Activated CD8-positive, alpha-beta T cell treated with anti-CD3 and anti-CD28 coated beads for 36 hours (primary cell): ENCODE measurements around the gene HSPA1B. TPM values are rescaled to one million over a fixed set of nuclear protein-coding genes. Genes with fewer than 3 reads are reported as not detected.
A peak's percentile ranks its signal among the peaks of the same experiment; 100 is the strongest.

ENCODE experiments used
- ATAC-seq: fragments of 200-7000 bp; cut with Tn5 transposase; one replicate; pipeline ENCODE4 v1.10.0; 2021; ENCODE audit warnings: mild to moderate bottlenecking, moderate library complexity
- CTCF ChIA-PET: fragments of 350-600 bp; sonication (Branson Sonifier 250); formaldehyde crosslinking; loops from one replicate; lab custom pipeline; 2021; ENCODE audit warnings: antibody characterized with exemption; lab: Charles Lee
- POLR2A ChIA-PET: fragments of 350-600 bp; sonication (Branson Sonifier 250); formaldehyde crosslinking; loops from one replicate; lab custom pipeline; 2021; ENCODE audit warnings: antibody characterized with exemption; lab: Charles Lee
- DNase-seq: peaks from one replicate; pipeline ENCODE4 v3.0.0-alpha.2; 2020
- H3K27ac Mint-ChIP-seq: one replicate; pipeline ENCODE4 v1.8.0; 2021; ENCODE audit warnings: mild to moderate bottlenecking, mixed read lengths
- H3K27me3 Mint-ChIP-seq: one replicate; pipeline ENCODE4 v1.8.0; 2021; ENCODE audit warnings: mixed read lengths
- H3K36me3 Mint-ChIP-seq: one replicate; pipeline ENCODE4 v1.8.0; 2021; ENCODE audit warnings: low read depth, mixed read lengths
- H3K4me1 Mint-ChIP-seq: one replicate; pipeline ENCODE4 v1.8.0; 2021; ENCODE audit warnings: low read depth, mixed read lengths
- H3K4me3 Mint-ChIP-seq: one replicate; pipeline ENCODE4 v1.8.0; 2021; ENCODE audit warnings: mild to moderate bottlenecking, moderate library complexity, mixed read lengths
- H3K9me3 Mint-ChIP-seq: one replicate; pipeline ENCODE4 v1.8.0; 2021; ENCODE audit warnings: mixed read lengths
- CTCF ChIP-seq: fragments of 200-600 bp; IDR thresholded peaks from one replicate; pipeline ENCODE4 v1.8.0; 2022; ENCODE audit warnings: antibody characterized with exemption, mild to moderate bottlenecking
- intact Hi-C: fragments of 100-400 bp; cut with micrococcal nuclease; formaldehyde crosslinking; loops from one replicate; pipeline ENCODE4 v1.10.0; 2022
- total RNA-seq, 2 experiments: library from RNA; stranded (reverse); gene quantifications; one replicate each; pipeline ENCODE4 v1.2.3, GENCODE V29; 2021

The HSPA1B gene
- total RNA-seq, 2 experiments from 2014 or later: 50.4 to 50.8 TPM

- Mint-ChIP-seq H3K4me1 (peaks cover 43% of the 10 kb centered on the region), H3K4me3 (peak overlapping the region; percentile 92), H3K27ac (peak overlapping the region; percentile 93), H3K36me3 (peaks cover 47% of the 10 kb centered on the region), H3K9me3 (no peaks in the 10 kb centered on the region), H3K27me3 (no peaks in the 10 kb centered on the region)
- DNase-seq (no peak), ATAC-seq (no peak)
- TF ChIP-seq CTCF: no peak
- intact Hi-C loops: no loop called here
- POLR2A ChIA-PET: interaction anchor here (0.7 to 3.7 kb wide), 11 partner anchors 9 to 70 kb away, joined by 3 to 24 read pairs (median 4); partner anchors contain the start of genes CLIC1, HSPA1B, LSM2 and MSH5
- CTCF ChIA-PET: interaction anchor here (1.0 to 2.2 kb wide), 5 partner anchors 8 to 65 kb away, joined by 4 to 11 read pairs (median 8); partner anchors contain the start of genes DDAH2 and LSM2
Measured at GRCh38 chr6:31794294-31794865, 33.2 kb upstream of the HSPA1B start.

DNA sequence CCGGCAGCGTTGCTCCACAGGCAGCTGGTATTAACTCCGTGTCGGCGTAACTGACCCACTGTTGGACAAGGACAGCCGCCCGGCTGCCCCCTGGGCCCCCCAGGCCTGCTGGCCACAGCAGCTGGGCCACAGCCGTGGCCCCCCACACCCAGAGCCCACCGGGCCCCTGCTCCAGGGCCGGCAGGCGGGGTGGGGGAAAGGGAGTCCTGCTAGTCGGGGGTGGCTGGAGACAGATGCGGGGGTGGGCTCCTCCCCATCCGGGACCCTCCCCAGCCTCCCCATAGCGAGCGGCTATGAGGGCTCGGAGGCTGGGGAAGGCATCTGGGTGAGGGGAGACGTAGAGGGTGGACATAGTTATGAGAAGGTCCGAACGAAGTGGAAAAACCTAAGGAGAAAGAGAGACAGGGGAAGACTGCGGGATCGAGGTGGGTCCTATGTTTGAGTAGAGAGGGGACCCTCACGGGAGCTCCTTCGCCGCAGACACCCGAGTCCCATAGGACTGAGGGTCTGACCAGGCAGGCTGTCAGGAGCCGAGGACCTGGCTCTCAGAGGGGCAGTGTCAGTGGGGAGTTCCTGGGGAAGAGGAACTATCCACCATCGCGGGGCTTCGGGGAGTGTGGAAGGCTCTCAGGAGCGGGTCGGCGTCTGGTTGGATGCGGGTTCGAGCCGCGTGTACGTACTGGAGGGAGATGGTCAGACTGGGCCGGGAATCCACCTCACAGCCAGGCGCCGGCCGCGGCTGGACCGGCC is 32.5 kb upstream of the HSPA1B start:
- peaks cover 42% of the 10 kb centered on the region for H3K4me1 Mint-ChIP-seq
- peak overlapping the region; percentile 97 for H3K27ac Mint-ChIP-seq
- peak overlapping the region; percentile 92 for H3K4me3 Mint-ChIP-seq
- peaks cover 44% of the 10 kb centered on the region for H3K36me3 Mint-ChIP-seq
- H3K9me3 Mint-ChIP-seq: no peaks in the 10 kb centered on the region
- H3K27me3 Mint-ChIP-seq: no peaks in the 10 kb centered on the region
- intact Hi-C loops: no loop called here
- TF ChIP-seq CTCF: no peak
- ChIA-PET POLR2A (interaction anchor here (0.7 to 3.7 kb wide), 12 partner anchors 10 to 70 kb away, joined by 3 to 24 read pairs (median 4); partner anchors contain the start of genes CLIC1, HSPA1B, LSM2 and MSH5), CTCF (interaction anchor here (1.0 to 3.1 kb wide), 9 partner anchors 9 to 92 kb away, joined by 3 to 28 read pairs (median 6); partner anchors contain the start of genes ABHD16A, DDAH2, LSM2 and LY6G6F)
- peak; percentile 24 for ATAC-seq
- no peak for DNase-seq

DNA sequence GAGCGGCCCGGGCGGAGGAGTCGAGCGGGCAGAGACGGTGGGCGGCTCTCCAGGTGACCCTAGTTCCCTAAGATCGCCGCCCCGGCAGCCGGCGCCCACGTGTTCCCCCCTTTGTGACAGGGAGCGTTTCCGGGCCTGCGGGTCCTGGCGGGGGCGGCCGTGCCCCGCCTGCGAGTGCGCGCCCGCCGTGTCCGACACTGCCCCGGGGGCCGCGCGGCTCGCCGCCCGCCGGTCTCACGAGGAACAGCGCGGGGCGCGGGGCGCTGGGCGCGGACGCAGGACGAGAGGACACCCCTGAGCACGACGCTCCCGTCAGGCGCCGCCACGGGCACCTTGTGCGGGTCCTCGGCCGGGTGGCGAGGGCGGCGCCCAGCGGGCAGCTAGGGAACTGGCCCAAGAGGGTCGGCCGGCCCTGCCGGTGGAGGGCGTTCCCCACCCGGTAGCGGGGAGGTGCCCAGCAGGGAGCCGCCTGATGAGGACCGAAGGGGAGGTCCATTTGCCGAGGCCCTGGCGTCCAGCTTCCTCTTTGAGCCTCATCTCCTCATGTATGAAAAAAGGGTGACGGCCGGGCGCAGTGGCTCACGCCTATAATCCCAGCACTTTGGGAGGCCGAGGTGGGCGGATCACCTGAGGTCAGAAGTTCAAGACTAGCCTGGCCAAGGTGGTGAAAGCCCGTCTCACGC is 31.8 kb upstream of the HSPA1B start, which contains the start of gene VARS1:
Gene VARS1 (minus strand): TSS at position 137 of the 683 bp plus-strand sequence. CDS start 535 bp downstream, outside the sequence.
- intact Hi-C loops: no loop called here
- no peaks in the 10 kb centered on the region for H3K27me3 Mint-ChIP-seq
- DNase-seq (peak; percentile 86), ATAC-seq (peak; percentile 92)
- ChIA-PET CTCF (interaction anchor here (0.9 to 3.1 kb wide), 14 partner anchors 10 to 93 kb away, joined by 3 to 28 read pairs (median 5); partner anchors contain the start of genes ABHD16A, DDAH2, HSPA1A and HSPA1L), POLR2A (interaction anchor here (0.7 to 3.7 kb wide), 13 partner anchors 10 to 208 kb away, joined by 3 to 24 read pairs (median 5); partner anchors contain the start of genes CLIC1, CSNK2B, GPANK1 and HSPA1B)
- H3K36me3 Mint-ChIP-seq: peaks cover 41% of the 10 kb centered on the region
- no peaks in the 10 kb centered on the region for H3K9me3 Mint-ChIP-seq
- TF ChIP-seq CTCF: peak; percentile 78
- H3K4me3 Mint-ChIP-seq: peak within 1 kb of the TSS; percentile 92
- H3K27ac Mint-ChIP-seq: peak within 1 kb of the TSS; percentile 97
- peaks cover 39% of the 10 kb centered on the region for H3K4me1 Mint-ChIP-seq

DNA sequence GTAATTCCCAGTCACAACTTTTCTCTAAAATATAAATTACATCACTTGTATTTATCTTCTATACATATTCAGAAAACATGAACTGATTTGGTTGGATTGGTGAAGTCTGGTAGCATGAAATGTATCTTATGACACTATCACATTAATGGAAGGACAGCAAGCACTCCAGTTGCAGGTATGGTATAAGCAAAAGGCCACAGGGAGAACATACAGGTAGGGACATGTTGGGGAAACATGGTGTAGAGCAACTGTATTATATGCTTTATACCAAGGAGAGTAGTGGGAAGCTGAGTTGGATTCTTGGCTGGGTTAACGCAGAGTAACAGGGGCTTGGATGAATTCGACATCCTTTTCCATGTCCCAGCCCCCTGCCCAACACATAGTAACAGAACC is 30.5 kb upstream of the HSPA1B start:
- intact Hi-C loops: no loop called here
- peaks cover 38% of the 10 kb centered on the region for H3K36me3 Mint-ChIP-seq
- ATAC-seq (no peak), DNase-seq (no peak)
- POLR2A ChIA-PET: interaction anchor here (1.5 to 3.7 kb wide), 3 partner anchors 39 to 132 kb away, joined by 7 to 24 read pairs (median 12); partner anchors contain the start of genes CLIC1, CSNK2B, GPANK1 and MSH5
- CTCF ChIA-PET: interaction anchor here (1.1 to 3.1 kb wide), 6 partner anchors 9 to 33 kb away, joined by 3 to 28 read pairs (median 6); partner anchors contain the start of gene LSM2
- TF ChIP-seq CTCF: no peak
- no peaks in the 10 kb centered on the region for H3K9me3 Mint-ChIP-seq
- no peak overlapping the region for H3K4me3 Mint-ChIP-seq
- peaks cover 38% of the 10 kb centered on the region for H3K4me1 Mint-ChIP-seq
- H3K27me3 Mint-ChIP-seq: no peaks in the 10 kb centered on the region
- peak overlapping the region; percentile 81 for H3K27ac Mint-ChIP-seq
